Kidney epithelial cell (primary cell): ENCODE results near the gene TSPAN32. TPM values are rescaled to one million over a fixed set of nuclear protein-coding genes. Genes with fewer than 3 reads are reported as not detected.

Source experiments
- DNase-seq: peaks from one replicate; pipeline ENCODE4 v3.0.0-alpha.2; 2010; ENCODE audit warnings: low read depth
- H3K27me3 ChIP-seq: 2 replicates; pipeline ENCODE4 v1.6.0; 2011; ENCODE audit warnings: low read length; ENCODE audit not compliant: control insufficient read depth, insufficient read depth
- H3K36me3 ChIP-seq: 2 replicates; pipeline ENCODE4 v1.5.1; 2011; ENCODE audit warnings: low read length; ENCODE audit not compliant: control insufficient read depth, insufficient read depth
- H3K4me3 ChIP-seq: 2 replicates; pipeline ENCODE4 v1.5.1; 2011; ENCODE audit warnings: low read depth, mild to moderate bottlenecking, control low read depth, low read length
- CTCF ChIP-seq: IDR thresholded peaks from 2 replicates; pipeline ENCODE4 v1.5.1; 2011; ENCODE audit warnings: mild to moderate bottlenecking, moderate library complexity, low read length, control low read depth, inconsistent platforms; ENCODE audit not compliant: insufficient read depth, poor library complexity, severe bottlenecking
- total RNA-seq: library from RNA; depleted of rRNA; stranded (reverse); fragments of >200 nt; gene quantifications from 2 replicates; pipeline ENCODE4 v1.2.3, GENCODE V29; 2015

The TSPAN32 gene
- total RNA-seq, 1 donor from 2014 or later: 0.46 TPM

- no peak for DNase-seq
- Histone ChIP-seq H3K36me3 (no peaks in the 10 kb centered on the region), H3K4me3 (no peak overlapping the region), H3K27me3 (peaks cover 9% of the 10 kb centered on the region)
- TF ChIP-seq CTCF: no peak
Observed at GRCh38 chr11:2296913-2297622, 4.7 kb upstream of the TSPAN32 start.

GRCh38 chr11:2297623-2298030 lies 4.2 kb upstream of the TSPAN32 start:
- no peak for DNase-seq
- H3K4me3 ChIP-seq: no peak overlapping the region
- TF ChIP-seq CTCF: no peak
- H3K27me3 ChIP-seq: peaks cover 9% of the 10 kb centered on the region
- H3K36me3 ChIP-seq: no peaks in the 10 kb centered on the region

GRCh38 chr11:2298131-2298794 lies 3.5 kb upstream of the TSPAN32 start:
- Histone ChIP-seq H3K36me3 (no peaks in the 10 kb centered on the region), H3K4me3 (no peak overlapping the region), H3K27me3 (peaks cover 9% of the 10 kb centered on the region)
- TF ChIP-seq CTCF: no peak
- DNase-seq: no peak

GRCh38 chr11:2298795-2299761 lies 2.7 kb upstream of the TSPAN32 start:
- Histone ChIP-seq H3K36me3 (no peaks in the 10 kb centered on the region), H3K4me3 (no peak overlapping the region), H3K27me3 (peaks cover 9% of the 10 kb centered on the region)
- no peak for DNase-seq
- peak; percentile 64 for TF ChIP-seq CTCF

GRCh38 chr11:2299773-2300172 lies 2.0 kb upstream of the TSPAN32 start:
- Histone ChIP-seq H3K4me3 (no peak overlapping the region), H3K36me3 (no peaks in the 10 kb centered on the region), H3K27me3 (peaks cover 7% of the 10 kb centered on the region)
- no peak for TF ChIP-seq CTCF
- DNase-seq: no peak
